Urinary bladder (tissue), 4 donors: ENCODE measurements around the gene SLC46A3. TPM values are rescaled to one million over a fixed set of nuclear protein-coding genes. Genes with fewer than 3 reads are reported as not detected.
"Not testable (repeated sequence)": the region's sequence is repeated elsewhere in the genome, so short reads cannot be mapped to it uniquely, and the experiment has no call there.

Source experiments
- DNase-seq: peaks from one replicate; pipeline ENCODE4 v3.0.0-alpha.2; 2015; ENCODE audit errors: extremely low spot score
- H3K27ac ChIP-seq: one replicate; pipeline ENCODE4 v1.5.1; 2013; ENCODE audit warnings: low read depth, mild to moderate bottlenecking, moderate library complexity
- H3K36me3 ChIP-seq: one replicate; pipeline ENCODE4 v1.6.1; 2013; ENCODE audit warnings: mild to moderate bottlenecking, moderate library complexity; ENCODE audit not compliant: insufficient read depth
- H3K4me1 ChIP-seq: one replicate; pipeline ENCODE4 v1.6.1; 2013; ENCODE audit warnings: mild to moderate bottlenecking, moderate library complexity; ENCODE audit not compliant: insufficient read depth
- H3K4me3 ChIP-seq: one replicate; pipeline ENCODE4 v1.5.1; 2013; ENCODE audit warnings: low read depth, low read length
- WGBS: extraction: QIAGEN DNeasy Blood & Tissue Kit; methylation state at CpG from one replicate; pipeline ENCODE4 v1.1.7; 2013; 5-methylcytosine and 5-hydroxymethylcytosine counted together
- polyA plus RNA-seq: library from polyadenylated mRNA; stranded (reverse); fragments of 200-250 nt; gene quantifications from one replicate; pipeline ENCODE4 v1.2.3, GENCODE V29; 2013
- total RNA-seq: library from RNA; depleted of rRNA; stranded (reverse); fragments of >200 nt; gene quantifications from one replicate; pipeline ENCODE4 v1.2.3, GENCODE V29; 2014
- donor health status: healthy with polysubstance abuse.
- donor health status: healthy.

SLC46A3 gene
- total and polyA plus RNA-seq, 2 donors, result 6.5 to 11.3 TPM

GRCh38 chr13:28718196-28718542, 601 bp downstream of the SLC46A3 start:
- Histone ChIP-seq H3K36me3 (peaks cover 1% of the 10 kb centered on the region), H3K4me1 (no peaks in the 10 kb centered on the region), H3K4me3 (peak overlapping the region; percentile 60), H3K27ac (peak overlapping the region; percentile 79)
- no peak for DNase-seq
- 5% methylated on average over 10 of the region's 10 CpGs for WGBS

- no peak overlapping the region for H3K4me3 ChIP-seq
- peaks cover 1% of the 10 kb centered on the region for H3K36me3 ChIP-seq
- no peak for DNase-seq
- no peak overlapping the region for H3K27ac ChIP-seq
- WGBS, result 69% methylated on average over 3 of the region's 3 CpGs
- H3K4me1 ChIP-seq, result no peaks in the 10 kb centered on the region
Observed at GRCh38 chr13:28717170-28717569, 1.6 kb downstream of the SLC46A3 start.

DNA sequence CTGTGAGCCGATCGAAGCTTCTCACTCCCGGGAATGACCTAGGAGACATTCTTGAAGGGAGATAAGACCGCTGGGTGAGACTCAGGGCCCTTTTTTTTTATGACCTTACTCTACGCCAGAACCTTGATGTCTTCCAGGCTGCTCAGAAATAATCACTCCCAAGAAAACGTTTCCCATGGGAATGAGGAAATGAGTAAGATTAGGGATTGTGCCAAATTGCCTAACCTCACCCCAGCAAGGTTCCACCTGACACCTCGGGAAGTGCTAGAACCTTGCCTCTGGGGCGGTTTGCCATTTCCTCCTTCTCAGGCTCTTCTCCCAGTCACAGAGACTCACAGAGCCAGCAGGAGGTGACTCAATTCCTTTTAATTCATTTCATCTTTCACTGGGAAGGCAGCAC, 2.3 kb downstream of the SLC46A3 start:
- DNase-seq, result no peak
- WGBS, result 24% methylated on average over 8 of the region's 8 CpGs
- Histone ChIP-seq H3K27ac (no peak overlapping the region), H3K36me3 (peaks cover 1% of the 10 kb centered on the region), H3K4me3 (no peak overlapping the region), H3K4me1 (no peaks in the 10 kb centered on the region)

- H3K4me1 ChIP-seq, result no peaks in the 10 kb centered on the region
- no peaks in the 10 kb centered on the region for H3K36me3 ChIP-seq
- no peak for DNase-seq
- WGBS, result 92% methylated on average over 1 of the region's 1 CpG
- H3K27ac ChIP-seq, result no peak overlapping the region
- no peak overlapping the region for H3K4me3 ChIP-seq
Observed at GRCh38 chr13:28714651-28715050, 4.1 kb downstream of the SLC46A3 start.

DNA sequence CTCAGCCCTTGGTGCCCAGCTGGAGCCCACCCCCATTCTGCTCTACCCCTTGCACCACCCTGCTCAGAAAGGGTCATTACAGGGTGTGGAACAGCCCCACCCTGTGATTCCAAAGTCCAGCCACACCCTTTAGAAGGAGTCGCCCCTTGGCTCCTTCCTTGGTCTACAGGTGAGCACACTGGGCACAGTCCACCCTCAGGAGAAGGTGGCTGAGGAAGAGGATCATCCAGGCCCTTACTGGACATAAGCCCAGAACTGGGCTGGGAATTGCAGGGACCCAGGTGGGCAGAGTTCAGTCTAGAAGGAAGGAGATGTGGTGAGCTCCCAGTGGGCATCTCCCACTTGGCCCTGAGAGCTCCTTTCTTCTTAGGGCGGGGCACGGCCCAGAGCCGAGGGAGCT, 8.6 kb downstream of the SLC46A3 start:
- WGBS, result 83% methylated on average over 4 of the region's 4 CpGs
- H3K36me3 ChIP-seq, result no peaks in the 10 kb centered on the region
- no peaks in the 10 kb centered on the region for H3K4me1 ChIP-seq
- no peak for DNase-seq
- no peak overlapping the region for H3K4me3 ChIP-seq
- no peak overlapping the region for H3K27ac ChIP-seq

DNA sequence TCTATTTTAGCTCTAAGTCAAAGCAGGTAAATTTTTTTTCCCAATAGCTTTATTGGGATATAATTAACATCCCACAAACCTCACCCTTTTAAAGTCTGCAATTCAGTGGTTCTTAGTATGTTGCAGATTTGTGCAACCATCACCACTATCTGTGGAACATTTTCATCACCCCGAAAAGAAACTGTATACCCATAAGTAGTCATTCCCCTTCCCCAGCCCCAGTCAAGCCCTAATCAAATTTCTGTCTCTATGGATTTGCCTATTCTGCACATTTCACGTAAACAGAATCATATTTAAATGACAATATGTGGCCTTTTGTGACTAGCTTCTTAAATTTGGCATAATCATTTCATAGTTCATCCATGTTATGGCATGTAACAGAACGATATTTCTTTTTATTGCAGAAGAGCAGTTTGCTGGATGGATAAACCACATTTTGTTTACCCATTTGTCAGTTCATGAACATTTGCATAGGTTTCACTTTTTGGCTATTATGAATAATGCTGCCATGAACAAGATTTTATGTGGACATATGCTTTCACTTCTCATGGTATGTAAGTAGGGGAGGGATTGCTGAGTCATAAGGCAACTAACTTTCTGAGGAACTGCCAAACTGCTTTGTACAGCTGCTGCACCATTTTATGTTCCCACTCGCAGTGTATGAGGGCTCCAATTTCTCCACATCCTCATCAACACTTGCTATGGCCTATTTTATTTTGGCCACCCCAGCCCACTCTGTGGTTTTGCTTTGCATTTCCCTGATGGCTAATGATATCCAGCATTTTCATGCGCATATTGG, 10.9 kb downstream of the SLC46A3 start:
- DNase-seq, result no peak
- no peaks in the 10 kb centered on the region for H3K4me1 ChIP-seq
- no peaks in the 10 kb centered on the region for H3K36me3 ChIP-seq
- 73% methylated on average over 5 of the region's 5 CpGs for WGBS
- H3K4me3 ChIP-seq, result no peak overlapping the region
- no peak overlapping the region for H3K27ac ChIP-seq

GRCh38 chr13:28705461-28706083, 13.2 kb downstream of the SLC46A3 start:
- Histone ChIP-seq H3K36me3 (no peaks in the 10 kb centered on the region), H3K4me3 (no peak overlapping the region), H3K4me1 (no peaks in the 10 kb centered on the region), H3K27ac (no peak overlapping the region)
- whole genome bisulfite sequencing, result 50% methylated on average over 5 of the region's 5 CpGs
- no peak for DNase-seq

DNA sequence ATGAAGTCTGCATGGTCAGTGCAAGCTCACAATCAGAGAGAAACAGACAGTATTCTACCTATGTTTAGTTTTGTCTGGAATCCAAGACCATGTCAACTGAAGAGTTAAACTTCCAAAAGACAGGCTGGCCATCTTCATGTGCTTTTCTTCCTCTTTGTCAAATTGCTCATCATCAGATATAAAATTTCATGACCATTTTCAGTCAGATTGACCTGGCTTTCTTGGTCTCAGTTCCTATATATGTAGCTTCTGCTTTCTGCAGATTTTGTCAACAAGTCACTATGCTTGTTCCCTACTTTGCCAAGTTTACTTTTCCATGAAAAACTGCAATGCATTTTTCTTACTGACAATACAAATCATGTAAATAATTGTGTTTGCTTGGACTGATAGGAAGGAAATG, 13.9 kb downstream of the SLC46A3 start:
- no peak for DNase-seq
- Histone ChIP-seq H3K4me1 (no peaks in the 10 kb centered on the region), H3K4me3 (no peak overlapping the region), H3K27ac (no peak overlapping the region), H3K36me3 (no peaks in the 10 kb centered on the region)

GRCh38 chr13:28704282-28704681, 14.5 kb downstream of the SLC46A3 start:
- no peak for DNase-seq
- H3K4me1 ChIP-seq, result no peaks in the 10 kb centered on the region
- H3K36me3 ChIP-seq, result no peaks in the 10 kb centered on the region
- H3K27ac ChIP-seq, result no peak overlapping the region
- no peak overlapping the region for H3K4me3 ChIP-seq

- no peaks in the 10 kb centered on the region for H3K4me1 ChIP-seq
- no peak overlapping the region for H3K27ac ChIP-seq
- H3K36me3 ChIP-seq, result no peaks in the 10 kb centered on the region
- H3K4me3 ChIP-seq, result no peak overlapping the region
- DNase-seq, result no peak
- WGBS, result 84% methylated on average over 1 of the region's 1 CpG
Observed at GRCh38 chr13:28699246-28699645, 19.5 kb downstream of the SLC46A3 start.

- Histone ChIP-seq H3K27ac (no peak overlapping the region), H3K4me3 (no peak overlapping the region), H3K4me1 (no peaks in the 10 kb centered on the region), H3K36me3 (no peaks in the 10 kb centered on the region)
- DNase-seq, result no peak
- WGBS, result 64% methylated on average over 1 of the region's 1 CpG
Observed at GRCh38 chr13:28697441-28697840, 21.3 kb downstream of the SLC46A3 start.

DNA sequence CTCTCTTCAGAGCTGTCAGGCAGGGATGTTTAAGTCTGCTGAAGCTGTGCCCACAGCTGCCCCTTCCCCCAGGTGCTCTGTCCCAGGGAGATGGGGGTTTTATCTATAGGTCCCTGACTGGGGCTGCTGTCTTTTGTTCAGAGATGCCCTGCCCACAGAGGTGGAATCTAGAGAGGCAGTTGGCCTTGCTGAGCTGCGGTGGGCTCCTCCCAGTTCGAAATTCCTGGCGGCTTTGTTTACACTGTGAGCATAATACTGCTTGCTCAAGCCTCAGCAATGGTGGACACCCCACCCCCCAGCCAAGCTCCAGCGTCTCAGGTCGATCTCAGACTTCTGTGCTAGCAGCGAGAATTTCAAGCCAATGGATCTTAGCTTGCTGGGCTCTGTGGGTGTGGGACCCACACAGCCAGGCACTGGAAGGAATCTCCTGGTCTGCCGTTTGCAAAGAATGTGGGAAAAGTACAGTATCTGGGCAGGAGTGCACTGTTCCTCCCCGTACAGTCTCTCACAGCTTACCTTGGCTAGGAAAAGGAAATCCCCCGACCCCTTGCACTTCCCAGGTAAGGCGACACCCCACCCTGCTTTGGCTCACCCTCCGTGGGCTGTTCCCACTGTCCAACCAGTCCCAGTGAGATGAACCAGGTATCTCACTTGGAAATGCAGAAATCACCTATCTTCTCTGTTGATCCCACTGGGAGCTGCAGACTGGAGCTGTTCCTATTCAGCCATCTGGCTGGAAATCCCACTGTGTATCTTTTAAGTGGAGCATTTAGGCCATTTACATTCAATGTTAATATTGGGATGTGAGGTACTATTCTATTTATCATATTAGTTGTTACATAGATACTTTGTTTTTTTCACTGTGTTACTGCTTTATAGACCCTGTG, 24.9 kb downstream of the SLC46A3 start:
- not testable (repeated sequence) for DNase-seq, H3K27ac ChIP-seq, H3K4me3 ChIP-seq, H3K4me1 ChIP-seq, H3K36me3 ChIP-seq
- 38% methylated on average over 11 of the region's 11 CpGs for WGBS

DNA sequence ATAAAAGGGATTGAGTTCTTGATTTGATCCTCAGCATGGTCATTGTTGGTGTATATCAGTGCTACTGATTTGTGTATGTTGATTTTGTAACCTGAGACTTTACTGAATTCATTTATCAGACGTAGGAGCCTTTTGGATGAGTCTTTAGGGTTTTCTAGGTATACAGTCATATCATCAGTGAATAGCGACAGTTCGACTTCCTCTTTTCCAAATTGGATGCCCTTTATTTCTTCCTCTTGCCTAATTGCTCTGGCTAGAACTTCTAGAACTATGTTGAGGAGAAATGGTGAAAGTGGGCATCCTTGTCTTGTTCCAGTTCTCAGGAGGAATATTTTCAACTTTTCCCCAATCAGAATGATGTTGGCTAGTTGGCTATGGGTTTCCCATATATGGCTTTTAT, 32.9 kb downstream of the SLC46A3 start:
- WGBS, result 77% methylated on average over 3 of the region's 3 CpGs
- Histone ChIP-seq H3K27ac (no peak overlapping the region), H3K4me1 (no peaks in the 10 kb centered on the region)

GRCh38 chr13:28685114-28685513, 33.7 kb downstream of the SLC46A3 start:
- no peak overlapping the region for H3K27ac ChIP-seq
- no peaks in the 10 kb centered on the region for H3K4me1 ChIP-seq
- 93% methylated on average over 12 of the region's 12 CpGs for WGBS
- H3K4me3 ChIP-seq, result no peak overlapping the region
- DNase-seq, result no peak
- no peaks in the 10 kb centered on the region for H3K36me3 ChIP-seq

More for the DNA sequence above, 32.9 kb downstream of the SLC46A3 start:
- no peak overlapping the region for H3K4me3 ChIP-seq
- no peak for DNase-seq
- no peaks in the 10 kb centered on the region for H3K36me3 ChIP-seq
